Tibial nerve (tissue), 4 donors: ENCODE results near the gene SERPINH1. TPM values are rescaled to one million over a fixed set of nuclear protein-coding genes. Genes with fewer than 3 reads are reported as not detected.
A peak's percentile ranks its signal among the peaks of the same experiment; 100 is the strongest.

Experiments used
- DNase-seq, 2 donors: peaks; one replicate each; pipeline ENCODE4 v3.0.0-alpha.2; 2019; ENCODE audit warnings: low spot score in 2 of 2
- H3K27ac ChIP-seq, 4 donors: fragments of 200-600 bp; sonication (generic) in 3 of 4; one replicate each; pipeline ENCODE4 v1.5.1; 2017 to 2019; ENCODE audit warnings: mild to moderate bottlenecking in 1 of 4
- H3K27me3 ChIP-seq, 2 donors: fragments of 200-600 bp; sonication (generic) in 1 of 2; one replicate each; pipeline versions ENCODE4 v1.5.1 to v1.6.0; 2017 to 2019
- H3K36me3 ChIP-seq, 3 donors: fragments of 200-600 bp; sonication (generic); one replicate each; pipeline ENCODE4 v1.5.1; 2018 to 2019
- H3K4me1 ChIP-seq, 4 donors: fragments of 200-600 bp; sonication (generic) in 3 of 4; one replicate each; pipeline ENCODE4 v1.5.1; 2017 to 2019
- H3K4me3 ChIP-seq, 4 donors: fragments of 200-600 bp; sonication (generic) in 3 of 4; one replicate each; pipeline ENCODE4 v1.5.1; 2017 to 2019; ENCODE audit warnings: mild to moderate bottlenecking in 1 of 4, moderate library complexity in 1 of 4
- H3K9me3 ChIP-seq, 4 donors: fragments of 200-600 bp; sonication (generic) in 3 of 4; one replicate each; pipeline ENCODE4 v1.5.1; 2017 to 2019
- CTCF ChIP-seq, 5 experiments: fragments of 200-600 bp in 3 of 5; fragments of 450-650 bp in 2 of 5; sonication (generic) in 3 of 5; IDR thresholded peaks; one replicate each; pipeline ENCODE4 v1.5.1; 2016 to 2019; ENCODE audit warnings: antibody characterized with exemption in 5 of 5, mild to moderate bottlenecking in 3 of 5, moderate library complexity in 2 of 5
- EP300 ChIP-seq, 2 donors: sonication (generic); formaldehyde crosslinking; IDR thresholded peaks; one replicate each; pipeline ENCODE4 v1.6.1; 2017; ENCODE audit warnings: antibody characterized with exemption in 2 of 2, mild to moderate bottlenecking in 1 of 2
- POLR2A ChIP-seq, 2 donors: fragments of 450-650 bp; IDR thresholded peaks; one replicate each; pipeline ENCODE4 v1.6.1; 2017; ENCODE audit warnings: antibody characterized with exemption in 2 of 2, mild to moderate bottlenecking in 2 of 2, moderate library complexity in 2 of 2
- WGBS, 2 donors: methylation state at CpG; one replicate each; pipeline ENCODE4 v1.1.5; 2018; 5-methylcytosine and 5-hydroxymethylcytosine counted together
- total RNA-seq, 4 donors: library from RNA; depleted of rRNA; stranded (reverse); fragments of >200 nt; gene quantifications; one replicate each; pipeline ENCODE4 v1.1.0, GENCODE V29; 2016

Gene SERPINH1
- total RNA-seq, 4 donors from 2014 or later: 151 to 358 (median 184) TPM

- Histone ChIP-seq H3K36me3 (peaks cover 0 to 22% (median 2%) of the 10 kb centered on the region in 3 donors), H3K27me3 (no peaks in the 10 kb centered on the region), H3K27ac (peak overlapping the region; percentile 95 to 99 (median 96)), H3K4me1 (peaks cover 0 to 91% (median 58%) of the 10 kb centered on the region in 4 donors), H3K9me3 (no peaks in the 10 kb centered on the region), H3K4me3 (peak overlapping the region; percentile 65 to 79 (median 73))
- no peak for TF ChIP-seq EP300 (IDR thresholded peaks at IDR 0.05)
- TF ChIP-seq CTCF (IDR thresholded peaks at IDR 0.05): no peak
- no peak for TF ChIP-seq POLR2A (IDR thresholded peaks at IDR 0.05)
- whole genome bisulfite sequencing, 2 donors: 1 to 5% methylated on average over 16 of the region's 16 CpGs
- DNase-seq: no peak
These were observed 907 bp downstream of the SERPINH1 start for GRCh38 chr11:75562836-75563484.

GRCh38 chr11:75563501-75563977 is 1.5 kb downstream of the SERPINH1 start:
- 7 to 21% methylated on average over 5 of the region's 5 CpGs for WGBS, 2 donors
- DNase-seq: no peak

GRCh38 chr11:75563978-75564552 is 2.0 kb downstream of the SERPINH1 start:
- peaks cover 0 to 88% (median 49%) of the 10 kb centered on the region in 4 donors for H3K4me1 ChIP-seq
- H3K4me3 ChIP-seq: peak overlapping the region; percentile 65 to 79 (median 73)
- no peaks in the 10 kb centered on the region for H3K27me3 ChIP-seq
- 21 to 28% methylated on average over 7 of the region's 9 CpGs for WGBS, 2 donors
- DNase-seq: peak in 1 of 2 donors; percentile 39
- peak overlapping the region; percentile 95 to 99 (median 96) for H3K27ac ChIP-seq
- TF ChIP-seq CTCF (IDR thresholded peaks at IDR 0.05): peak; percentile 6 to 67 (median 47)
- no peak for TF ChIP-seq POLR2A (IDR thresholded peaks at IDR 0.05)
- peak in 1 of 2 donors; percentile 29 for TF ChIP-seq EP300 (IDR thresholded peaks at IDR 0.05)
- no peaks in the 10 kb centered on the region for H3K9me3 ChIP-seq
- peaks cover 5 to 33% (median 5%) of the 10 kb centered on the region in 3 donors for H3K36me3 ChIP-seq

More at GRCh38 chr11:75563501-75563977, 1.5 kb downstream of the SERPINH1 start:
- TF ChIP-seq CTCF (IDR thresholded peaks at IDR 0.05) (no peak), POLR2A (IDR thresholded peaks at IDR 0.05) (no peak), EP300 (IDR thresholded peaks at IDR 0.05) (no peak)
- Histone ChIP-seq H3K27ac (peak overlapping the region; percentile 95 to 99 (median 96)), H3K4me3 (peak overlapping the region; percentile 65 to 79 (median 73)), H3K36me3 (peaks cover under 1 to 28% (median 5%) of the 10 kb centered on the region in 3 donors), H3K4me1 (peaks cover 0 to 91% (median 54%) of the 10 kb centered on the region in 4 donors), H3K9me3 (no peaks in the 10 kb centered on the region), H3K27me3 (no peaks in the 10 kb centered on the region)

- Histone ChIP-seq H3K36me3 (peaks cover 9 to 44% (median 10%) of the 10 kb centered on the region in 3 donors), H3K9me3 (no peaks in the 10 kb centered on the region), H3K27me3 (no peaks in the 10 kb centered on the region), H3K4me1 (peaks cover 0 to 80% (median 39%) of the 10 kb centered on the region in 4 donors), H3K4me3 (no peak overlapping the region), H3K27ac (peak overlapping the region in 3 of 4 donors; percentile 95 to 99 (median 97))
- 15 to 21% methylated on average over 3 to 4 of the region's 5 CpGs for WGBS, 2 donors
- peak in 1 of 2 donors; percentile 55 for DNase-seq
- TF ChIP-seq POLR2A (IDR thresholded peaks at IDR 0.05) (no peak), EP300 (IDR thresholded peaks at IDR 0.05) (peak in 1 of 2 donors; percentile 17), CTCF (IDR thresholded peaks at IDR 0.05) (no peak)
These were observed 3.3 kb downstream of the SERPINH1 start for GRCh38 chr11:75565221-75565814.
